ENCODE measurements around the gene RALGPS2.

GRCh38 chr1:178941261-178941689 is 216.2 kb downstream of the RALGPS2 start:
- no peak for TF ChIP-seq EZH2 (IDR thresholded peaks at IDR 0.05; ENCODE audit: insufficient read depth, poor library complexity, severe bottlenecking)
- TF ChIP-seq EZH2phosphoT487 (IDR thresholded peaks at IDR 0.05; ENCODE audit: insufficient read depth, low read depth) = no peak
